ENCODE data around the gene HMG20B.

HMG20B gene

DNA sequence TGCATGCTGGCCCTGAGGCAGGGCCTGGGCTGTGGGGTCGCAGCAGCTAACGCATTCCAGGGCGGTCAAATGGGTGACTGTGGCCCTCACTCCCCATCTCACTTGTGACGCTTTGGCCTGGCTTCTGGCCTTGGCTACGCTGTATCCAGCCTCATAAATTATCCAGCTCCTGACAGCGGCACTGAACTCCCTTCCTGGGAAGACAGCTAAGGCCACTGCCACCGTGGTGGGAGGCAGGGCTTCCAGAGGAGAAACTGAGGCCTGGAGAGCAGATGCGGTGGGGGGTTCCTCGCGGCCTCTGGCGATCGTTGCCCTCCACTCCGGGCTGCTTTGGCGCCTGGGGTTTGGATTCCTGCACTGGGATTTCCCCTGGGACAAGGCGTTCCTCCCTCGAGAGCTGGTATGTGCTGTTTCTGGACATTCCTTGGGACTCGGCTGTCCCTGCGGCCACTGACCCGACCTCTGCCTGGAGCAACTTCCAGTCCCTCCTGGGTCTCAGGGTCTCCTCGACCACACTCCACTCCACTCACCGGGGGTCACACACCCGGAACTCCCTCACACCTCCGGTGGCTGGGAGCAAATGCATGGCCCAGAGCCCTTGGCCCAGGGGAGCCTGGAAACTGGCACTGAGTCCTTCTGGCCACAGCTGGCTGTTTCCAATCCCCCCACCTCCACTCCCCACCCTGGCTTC, 30.5 kb downstream of the HMG20B start:
- Histone ChIP-seq H3K4me3 (peak overlapping the region; percentile 84 to 88), H3K9me3 (no peaks in the 10 kb centered on the region), H3K27ac (peak overlapping the region; percentile 96 to 97), H3K4me1 (peaks cover 0 to 75% (median 50%) of the 10 kb centered on the region in 4 donors), H3K36me3 (peaks cover 14 to 20% (median 16%) of the 10 kb centered on the region in 3 donors), H3K27me3 (no peaks in the 10 kb centered on the region)
- intact Hi-C loops (cut with DNase I; ENCODE audit: low total_unique reads) = loop anchor here (10.0 kb wide), 1 partner anchor 138 kb away; no protein-coding TSS in a partner anchor
- TF ChIP-seq CTCF (IDR thresholded peaks at IDR 0.05) = no peak
- peak; percentile 47 to 94 for DNase-seq

DNA sequence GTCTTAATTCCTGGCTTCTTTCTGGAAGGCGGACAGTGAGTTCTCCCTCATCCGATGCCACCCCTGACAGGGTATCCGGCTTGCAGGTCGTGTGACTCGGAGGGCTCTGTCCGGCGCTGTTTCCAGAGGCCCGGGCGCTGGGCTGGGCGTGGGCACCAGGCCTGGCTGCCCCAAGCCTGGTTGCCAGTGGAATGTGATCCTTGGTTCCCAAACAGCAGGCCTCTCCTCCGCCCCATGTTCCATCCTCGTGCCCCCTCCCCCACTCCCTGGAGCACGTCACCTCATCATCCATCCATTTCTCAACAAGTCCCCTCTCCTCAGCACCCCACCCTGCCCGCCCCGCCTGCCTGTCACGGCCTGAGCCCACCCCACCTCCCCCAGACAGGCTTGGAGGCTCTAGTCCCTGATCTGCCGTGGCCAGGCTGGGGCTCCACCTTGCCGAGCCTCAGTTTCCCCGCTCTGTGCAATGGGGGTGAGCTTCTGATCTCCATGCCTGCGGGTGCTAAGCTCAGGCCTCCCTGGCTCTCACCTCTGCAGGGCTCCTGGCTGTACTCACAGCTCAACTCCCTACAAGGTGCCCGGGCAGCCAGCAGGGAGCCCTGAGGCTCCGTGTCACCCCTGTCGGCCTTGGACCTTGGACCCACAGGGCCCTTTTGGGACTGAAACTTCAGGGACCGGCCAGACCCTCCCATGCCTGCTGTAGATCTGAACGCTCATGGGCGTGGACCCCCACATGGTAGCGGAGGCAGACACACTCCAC, 31.7 kb downstream of the HMG20B start:
- H3K4me3 ChIP-seq = peak overlapping the region; percentile 84 to 88
- no peaks in the 10 kb centered on the region for H3K9me3 ChIP-seq
- peaks cover 0 to 87% (median 62%) of the 10 kb centered on the region in 4 donors for H3K4me1 ChIP-seq
- peak; percentile 74 to 96 for DNase-seq
- no peak for TF ChIP-seq CTCF (IDR thresholded peaks at IDR 0.05)
- intact Hi-C loops (cut with DNase I; ENCODE audit: low total_unique reads) = loop anchor here (10.0 kb wide), 1 partner anchor 140 kb away; no protein-coding TSS in a partner anchor
- no peaks in the 10 kb centered on the region for H3K27me3 ChIP-seq
- H3K36me3 ChIP-seq = peaks cover 10 to 12% (median 11%) of the 10 kb centered on the region in 3 donors
- peak overlapping the region; percentile 96 to 97 for H3K27ac ChIP-seq

GRCh38 chr19:3604987-3605343, 32.2 kb downstream of the HMG20B start:
- Histone ChIP-seq H3K9me3 (no peaks in the 10 kb centered on the region), H3K4me1 (peaks cover 0 to 91% (median 65%) of the 10 kb centered on the region in 4 donors), H3K27ac (peak overlapping the region; percentile 96 to 97), H3K27me3 (no peaks in the 10 kb centered on the region), H3K36me3 (peaks cover 4 to 6% (median 6%) of the 10 kb centered on the region in 3 donors), H3K4me3 (peak overlapping the region; percentile 84 to 88)
- intact Hi-C loops (cut with DNase I; ENCODE audit: low total_unique reads) = loop anchor here (10.0 kb wide), 1 partner anchor 140 kb away; no protein-coding TSS in a partner anchor
- peak in 1 of 2 donors; percentile 87 for DNase-seq
- TF ChIP-seq CTCF (IDR thresholded peaks at IDR 0.05) = no peak

DNA sequence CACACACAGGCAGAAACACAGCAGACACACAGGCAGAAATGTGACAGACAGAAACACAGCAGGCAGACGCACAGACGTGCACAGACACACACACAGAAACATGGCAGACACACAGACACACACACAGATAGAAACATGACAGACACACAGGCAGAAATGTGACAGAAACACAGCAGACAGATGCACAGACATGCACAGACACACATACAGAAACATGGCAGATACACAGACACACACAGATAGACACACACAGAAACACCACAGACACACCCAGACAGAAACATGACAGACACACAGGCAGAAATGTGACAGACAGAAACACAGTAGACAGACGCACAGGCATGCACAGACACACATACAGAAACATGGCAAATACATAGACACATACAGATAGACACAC, 32.6 kb downstream of the HMG20B start:
- Histone ChIP-seq H3K4me1 (peaks cover 0 to 91% (median 67%) of the 10 kb centered on the region in 4 donors), H3K4me3 (peak overlapping the region; percentile 84 to 88), H3K27me3 (no peaks in the 10 kb centered on the region), H3K27ac (peak overlapping the region; percentile 96 to 97), H3K9me3 (no peaks in the 10 kb centered on the region), H3K36me3 (peaks cover under 1 to 2% (median 2%) of the 10 kb centered on the region in 3 donors)
- no peak for TF ChIP-seq CTCF (IDR thresholded peaks at IDR 0.05)
- DNase-seq = no peak
- intact Hi-C loops (cut with DNase I; ENCODE audit: low total_unique reads) = loop anchor here (10.0 kb wide), 1 partner anchor 141 kb away; no protein-coding TSS in a partner anchor

- peak overlapping the region; percentile 96 to 97 for H3K27ac ChIP-seq
- H3K36me3 ChIP-seq = peaks cover 0 to 2% (median 0%) of the 10 kb centered on the region in 3 donors
- no peak for DNase-seq
- no peaks in the 10 kb centered on the region for H3K27me3 ChIP-seq
- H3K9me3 ChIP-seq = no peaks in the 10 kb centered on the region
- H3K4me1 ChIP-seq = peaks cover 0 to 91% (median 69%) of the 10 kb centered on the region in 4 donors
- intact Hi-C loops (cut with DNase I; ENCODE audit: low total_unique reads) = loop anchor here (10.0 kb wide), 1 partner anchor 141 kb away; no protein-coding TSS in a partner anchor
- TF ChIP-seq CTCF (IDR thresholded peaks at IDR 0.05) = no peak
- peak overlapping the region; percentile 84 to 88 for H3K4me3 ChIP-seq
Observed at GRCh38 chr19:3605770-3606169, 33.0 kb downstream of the HMG20B start.

Measured in tibial artery (tissue), 4 donors.